Measurements from ENCODE around the gene ASB11. TPM values are rescaled to one million over a fixed set of nuclear protein-coding genes. Genes with fewer than 3 reads are reported as not detected.

ASB11 gene
- total and polyA plus RNA-seq, 8 donors: 0.15 to 9.8 (median 2.4) TPM; not detected in 2

DNA sequence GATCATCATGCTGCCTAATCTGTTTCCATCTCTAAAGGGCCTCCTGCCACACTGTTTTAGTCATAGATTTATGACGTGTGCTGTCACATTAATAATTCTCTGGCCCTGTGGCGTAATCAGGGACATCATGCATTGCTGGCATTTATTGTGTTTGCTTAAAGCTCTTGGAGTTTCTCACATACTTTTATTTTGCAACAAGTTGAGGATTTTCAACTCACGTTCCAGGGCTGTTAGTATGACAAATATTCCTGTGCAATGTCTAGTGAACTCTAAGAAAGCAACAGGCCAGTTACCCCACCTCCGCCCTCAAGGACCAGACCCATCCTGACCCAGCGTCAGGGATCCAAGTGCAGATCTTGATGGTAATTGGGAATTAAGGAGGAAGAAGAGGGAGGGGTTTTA, 27.6 kb upstream of the ASB11 start:
- TF ChIP-seq POLR2AphosphoS5 (IDR thresholded peaks at IDR 0.05) (no peak), CTCF (IDR thresholded peaks at IDR 0.05) (no peak), POLR2A (IDR thresholded peaks at IDR 0.05) (no peak), EP300 (IDR thresholded peaks at IDR 0.05) (no peak)
- H3K9me3 ChIP-seq: no peaks in the 10 kb centered on the region
- WGBS, 5 donors: 58 to 71% (median 60%) methylated on average over 5 of the region's 5 CpGs
- DNase-seq: peak in 1 of 2 donors; percentile 13
- peak overlapping the region in 1 of 5 donors; percentile 26 for H3K27ac ChIP-seq
- intact Hi-C loops (cut with DNase I; ENCODE audit: low total_unique reads): no loop called here
- peaks cover 0 to 6% (median 0%) of the 10 kb centered on the region in 3 donors for H3K27me3 ChIP-seq
- peaks cover 0 to 3% (median 0%) of the 10 kb centered on the region in 4 donors for H3K36me3 ChIP-seq
- H3K4me3 ChIP-seq: no peak overlapping the region
- H3K4me1 ChIP-seq: no peaks in the 10 kb centered on the region

DNA sequence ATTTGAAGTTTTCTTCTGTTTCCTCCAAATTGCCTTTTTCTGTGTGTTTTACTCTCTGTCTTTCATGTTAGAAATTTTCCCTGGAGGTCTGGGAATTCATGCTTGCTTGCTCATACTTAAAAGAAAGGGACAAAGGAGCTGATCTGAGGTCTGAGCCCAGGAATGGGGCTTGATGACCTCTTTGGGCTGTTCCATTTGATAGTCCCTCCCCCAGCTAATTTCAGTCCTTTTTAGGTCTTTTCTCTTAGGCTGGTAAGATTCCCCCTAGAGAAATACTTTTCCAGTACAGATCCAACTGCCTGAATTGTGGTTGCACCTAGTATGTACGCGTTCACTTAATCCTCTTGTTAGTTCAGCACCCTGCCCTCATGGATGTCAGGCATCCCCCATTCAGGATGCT, 25.4 kb upstream of the ASB11 start:
- H3K4me1 ChIP-seq: peaks cover 0 to 5% (median 2%) of the 10 kb centered on the region in 4 donors
- no peak for TF ChIP-seq EP300 (IDR thresholded peaks at IDR 0.05)
- TF ChIP-seq POLR2A (IDR thresholded peaks at IDR 0.05): no peak
- TF ChIP-seq CTCF (IDR thresholded peaks at IDR 0.05): no peak
- TF ChIP-seq POLR2AphosphoS5 (IDR thresholded peaks at IDR 0.05): no peak
- peaks cover 0 to 6% (median 0%) of the 10 kb centered on the region in 3 donors for H3K27me3 ChIP-seq
- no peaks in the 10 kb centered on the region for H3K36me3 ChIP-seq
- WGBS, 5 donors: 78 to 96% (median 91%) methylated on average over 2 of the region's 2 CpGs
- intact Hi-C loops (cut with DNase I; ENCODE audit: low total_unique reads): no loop called here
- H3K4me3 ChIP-seq: no peak overlapping the region
- no peak for DNase-seq
- no peak overlapping the region for H3K27ac ChIP-seq
- no peaks in the 10 kb centered on the region for H3K9me3 ChIP-seq

DNA sequence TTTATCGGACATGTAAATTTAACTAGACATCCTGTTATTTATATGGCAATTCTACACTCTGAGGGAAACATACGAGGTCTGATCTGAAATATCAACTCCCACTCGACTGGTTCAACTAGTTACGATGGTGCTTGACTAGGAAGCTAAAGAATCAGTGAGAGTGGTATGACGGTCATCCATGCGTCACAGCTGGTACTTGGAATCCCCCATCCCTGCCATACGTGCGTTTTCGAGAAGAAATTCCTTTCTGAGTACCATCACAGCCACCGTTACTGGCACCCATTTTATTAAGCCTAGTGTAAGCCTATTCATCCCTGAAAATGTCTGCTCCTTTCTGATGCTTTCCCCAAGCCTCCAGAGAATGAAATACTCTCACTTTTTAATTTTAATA, 20.6 kb upstream of the ASB11 start:
- 0 to 37% (median 3%) methylated on average over 9 to 10 of the region's 10 CpGs for WGBS, 5 donors
- no peak for TF ChIP-seq POLR2A (IDR thresholded peaks at IDR 0.05)
- no peak for TF ChIP-seq CTCF (IDR thresholded peaks at IDR 0.05)
- peak in 1 of 3 donors; percentile 13 for TF ChIP-seq POLR2AphosphoS5 (IDR thresholded peaks at IDR 0.05)
- intact Hi-C loops (cut with DNase I; ENCODE audit: low total_unique reads): no loop called here
- H3K4me1 ChIP-seq: peaks cover 0 to 19% (median 6%) of the 10 kb centered on the region in 4 donors
- no peaks in the 10 kb centered on the region for H3K9me3 ChIP-seq
- peak overlapping the region; percentile 25 to 59 (median 45) for H3K4me3 ChIP-seq
- H3K36me3 ChIP-seq: peaks cover 5 to 8% (median 8%) of the 10 kb centered on the region in 4 donors
- DNase-seq: peak in 1 of 2 donors; percentile 86
- H3K27ac ChIP-seq: peak overlapping the region; percentile 46 to 95 (median 91)
- H3K27me3 ChIP-seq: no peaks in the 10 kb centered on the region

GRCh38 chrX:15335135-15336022, 19.9 kb upstream of the ASB11 start, which contains the start of gene PIGA:
Gene PIGA (minus strand): TSS chrX:15335523. CDS start chrX:15331930, 3,593 bp downstream.
- peak; percentile 94 to 98 for DNase-seq
- Histone ChIP-seq H3K27me3 (no peaks in the 10 kb centered on the region), H3K9me3 (no peaks in the 10 kb centered on the region), H3K27ac (peak within 1 kb of the TSS; percentile 90 to 95 (median 91)), H3K36me3 (peaks cover 5 to 14% (median 13%) of the 10 kb centered on the region in 4 donors), H3K4me3 (peak within 1 kb of the TSS; percentile 54 to 70 (median 61)), H3K4me1 (peaks cover 0 to 19% (median 6%) of the 10 kb centered on the region in 4 donors)
- intact Hi-C loops (cut with DNase I; ENCODE audit: low total_unique reads): no loop called here
- 0 to 39% (median 0%) methylated on average over 14 to 72 of the region's 72 CpGs for WGBS, 5 donors
- peak in 2 of 4 donors; percentile 85 to 95 for TF ChIP-seq POLR2A (IDR thresholded peaks at IDR 0.05)
- peak; percentile 77 to 98 (median 97) for TF ChIP-seq POLR2AphosphoS5 (IDR thresholded peaks at IDR 0.05)
- TF ChIP-seq CTCF (IDR thresholded peaks at IDR 0.05): no peak

All from stomach (tissue), 9 donors.